ENCODE data around the gene SPATA6L.

DNA sequence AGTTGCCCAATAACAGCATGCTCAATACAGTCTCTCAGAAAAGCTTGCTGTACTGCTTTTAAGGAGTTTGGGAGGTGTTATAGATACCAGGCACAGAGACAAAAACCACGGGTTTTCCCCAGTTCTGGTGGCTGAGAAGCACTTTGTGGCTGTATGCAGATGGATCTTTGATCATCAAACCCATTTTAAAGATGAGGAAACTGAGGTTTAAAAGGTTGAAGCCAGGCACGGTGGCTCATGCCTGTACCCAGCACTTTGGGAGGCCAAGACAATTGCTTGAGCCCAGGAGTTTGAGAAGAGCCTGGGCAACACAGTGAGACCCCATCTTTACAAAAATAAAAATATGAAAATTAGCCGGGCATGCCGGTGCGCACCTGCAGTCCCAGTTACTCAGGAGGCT is 50.5 kb downstream of the SPATA6L start:
- TF ChIP-seq, protein P1, sequence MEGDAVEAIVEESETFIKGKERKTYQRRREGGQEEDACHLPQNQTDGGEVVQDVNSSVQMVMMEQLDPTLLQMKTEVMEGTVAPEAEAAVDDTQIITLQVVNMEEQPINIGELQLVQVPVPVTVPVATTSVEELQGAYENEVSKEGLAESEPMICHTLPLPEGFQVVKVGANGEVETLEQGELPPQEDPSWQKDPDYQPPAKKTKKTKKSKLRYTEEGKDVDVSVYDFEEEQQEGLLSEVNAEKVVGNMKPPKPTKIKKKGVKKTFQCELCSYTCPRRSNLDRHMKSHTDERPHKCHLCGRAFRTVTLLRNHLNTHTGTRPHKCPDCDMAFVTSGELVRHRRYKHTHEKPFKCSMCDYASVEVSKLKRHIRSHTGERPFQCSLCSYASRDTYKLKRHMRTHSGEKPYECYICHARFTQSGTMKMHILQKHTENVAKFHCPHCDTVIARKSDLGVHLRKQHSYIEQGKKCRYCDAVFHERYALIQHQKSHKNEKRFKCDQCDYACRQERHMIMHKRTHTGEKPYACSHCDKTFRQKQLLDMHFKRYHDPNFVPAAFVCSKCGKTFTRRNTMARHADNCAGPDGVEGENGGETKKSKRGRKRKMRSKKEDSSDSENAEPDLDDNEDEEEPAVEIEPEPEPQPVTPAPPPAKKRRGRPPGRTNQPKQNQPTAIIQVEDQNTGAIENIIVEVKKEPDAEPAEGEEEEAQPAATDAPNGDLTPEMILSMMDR (conservative IDR thresholded peaks at IDR 0.05) = no peak
- TF ChIP-seq ZFX (IDR thresholded peaks at IDR 0.05) = no peak

All from C4-2B (cell line).